D721Med (cell line): ENCODE data around the gene CST11.
"Not testable (repeated sequence)": the region's sequence is repeated elsewhere in the genome, so short reads cannot be mapped to it uniquely, and the experiment has no call there.

Experiments
- DNase-seq: peaks from one replicate; pipeline ENCODE4 v3.0.0; 2011; ENCODE audit warnings: low spot score; ENCODE audit not compliant: insufficient read length
- FAIRE-seq: peaks from 2 replicates; lab custom pipeline; 2011; peaks lifted over from hg19 to GRCh38; lab: Jason Lieb, UNC
- CTCF ChIP-seq: IDR thresholded peaks from 2 replicates; pipeline ENCODE4 v1.5.1; 2012; ENCODE audit warnings: mild to moderate bottlenecking, control low read depth; ENCODE audit not compliant: insufficient read depth; ENCODE audit errors: missing control alignments

CST11 gene

GRCh38 chr20:23488470-23488869 lies 35.8 kb upstream of the CST11 start:
- DNase-seq, result no peak
- TF ChIP-seq CTCF, result no peak
- no peak for FAIRE-seq

- FAIRE-seq (no peak), DNase-seq (no peak)
- no peak for TF ChIP-seq CTCF
Observed at GRCh38 chr20:23484081-23484480, 31.4 kb upstream of the CST11 start.

- FAIRE-seq, result no peak
- no peak for TF ChIP-seq CTCF
Observed at GRCh38 chr20:23482138-23482537, 29.5 kb upstream of the CST11 start.

GRCh38 chr20:23479043-23479442 lies 26.4 kb upstream of the CST11 start:
- FAIRE-seq, result no peak
- no peak for DNase-seq
- TF ChIP-seq CTCF, result no peak

More at GRCh38 chr20:23482138-23482537, 29.5 kb upstream of the CST11 start:
- no peak for DNase-seq

GRCh38 chr20:23477223-23477622 lies 24.5 kb upstream of the CST11 start:
- FAIRE-seq (no peak), DNase-seq (no peak)
- no peak for TF ChIP-seq CTCF

- FAIRE-seq (no peak), DNase-seq (no peak)
- no peak for TF ChIP-seq CTCF
Observed at GRCh38 chr20:23476015-23476754, 23.5 kb upstream of the CST11 start.

- DNase-seq, result no peak
- no peak for TF ChIP-seq CTCF
- FAIRE-seq, result no peak
Observed at GRCh38 chr20:23475395-23475794, 22.7 kb upstream of the CST11 start.

GRCh38 chr20:23473293-23473692 lies 20.6 kb upstream of the CST11 start:
- not testable (repeated sequence) for DNase-seq, FAIRE-seq

- not testable (repeated sequence) for FAIRE-seq, DNase-seq
Observed at GRCh38 chr20:23472306-23472705, 19.6 kb upstream of the CST11 start.

- not testable (repeated sequence) for FAIRE-seq
Observed at GRCh38 chr20:23466961-23467360, 14.3 kb upstream of the CST11 start.

More at GRCh38 chr20:23466961-23467360, 14.3 kb upstream of the CST11 start:
- DNase-seq, result not testable (repeated sequence)
